IMR-90 (cell line): ENCODE measurements around the gene FALEC. TPM values are rescaled to one million over a fixed set of nuclear protein-coding genes. Genes with fewer than 3 reads are reported as not detected.

Experiments used
- ATAC-seq: fragments of 200-7000 bp; cut with Tn5 transposase; 2 replicates; pipeline ENCODE4 v1.9.1; 2020; ENCODE audit warnings: low read depth, mild to moderate bottlenecking, moderate library complexity
- BruUV-seq: library from RNA; stranded (reverse); fragments of 400-500 nt; replicated peaks from 2 replicates; lab custom pipeline; 2021; lab: Mats Ljungman, UMichigan
- CTCF ChIA-PET: fragments of 300-600 bp; formaldehyde crosslinking; extraction: SDS; loops from one replicate; lab custom pipeline; 2021; ENCODE audit warnings: antibody characterized with exemption; lab: Yijun Ruan, JAX
- POLR2A ChIA-PET: fragments of 300-600 bp; sonication (Branson Sonifier 250); formaldehyde crosslinking; loops from one replicate; lab custom pipeline; 2022; ENCODE audit warnings: antibody characterized with exemption; ENCODE audit not compliant: unreplicated experiment; lab: Charles Lee
- DNase-seq: peaks from one replicate; pipeline ENCODE4 v3.0.0; 2013
- H2AFZ ChIP-seq: replicated peaks from 2 replicates; pipeline ENCODE3; 2013; ENCODE audit warnings: low read length, mild to moderate bottlenecking; ENCODE audit not compliant: poor library complexity
- H2AK5ac ChIP-seq: 2 replicates; pipeline ENCODE4 v1.6.1; 2013; ENCODE audit warnings: low read depth, low read length, inconsistent platforms
- H2AK9ac ChIP-seq: replicated peaks from 2 replicates; pipeline ENCODE3; 2013; ENCODE audit warnings: mild to moderate bottlenecking, low read depth, low read length, moderate library complexity; ENCODE audit not compliant: poor library complexity
- H2BK120ac ChIP-seq: 2 replicates; pipeline ENCODE4 v1.6.1; 2013; ENCODE audit warnings: low read depth, low read length, inconsistent platforms
- H2BK15ac ChIP-seq: 3 replicates; pipeline ENCODE4 v1.6.1; 2013; ENCODE audit warnings: low read depth, low read length, inconsistent platforms
- H2BK20ac ChIP-seq: 2 replicates; pipeline ENCODE4 v1.6.1; 2013; ENCODE audit warnings: low read depth, mild to moderate bottlenecking, inconsistent platforms, low read length, moderate library complexity
- H2BK5ac ChIP-seq: 2 replicates; pipeline ENCODE4 v1.6.1; 2013; ENCODE audit warnings: mild to moderate bottlenecking, low read depth, low read length, inconsistent platforms; ENCODE audit not compliant: poor library complexity, severe bottlenecking
- H3K14ac ChIP-seq: replicated peaks from 2 replicates; pipeline ENCODE4 v1.6.1; 2013; ENCODE audit warnings: low read depth, low read length, inconsistent platforms
- H3K18ac ChIP-seq: 2 replicates; pipeline ENCODE4 v1.6.1; 2013; ENCODE audit warnings: low read depth, low read length, control low read depth
- H3K23ac ChIP-seq: 2 replicates; pipeline ENCODE4 v1.6.1; 2013; ENCODE audit warnings: low read depth, low read length, inconsistent platforms
- H3K27ac ChIP-seq: 2 replicates; pipeline ENCODE4 v1.5.1; 2013; ENCODE audit warnings: mild to moderate bottlenecking, control low read depth, low read length; ENCODE audit not compliant: insufficient read depth
- H3K27me3 ChIP-seq: 2 replicates; pipeline ENCODE4 v1.6.1; 2013; ENCODE audit warnings: low read length; ENCODE audit not compliant: control insufficient read depth, insufficient read depth
- H3K36me3 ChIP-seq: 2 replicates; pipeline ENCODE4 v1.6.1; 2013; ENCODE audit warnings: low read length, mixed read lengths; ENCODE audit not compliant: control insufficient read depth, insufficient read depth
- H3K4ac ChIP-seq: 2 replicates; pipeline ENCODE4 v1.6.1; 2013; ENCODE audit warnings: low read depth, low read length, inconsistent platforms
- H3K4me1 ChIP-seq: 2 replicates; pipeline ENCODE4 v1.6.1; 2013; ENCODE audit warnings: low read length, mixed read lengths; ENCODE audit not compliant: control insufficient read depth, insufficient read depth
- H3K4me2 ChIP-seq: 2 replicates; pipeline ENCODE4 v1.6.1; 2013; ENCODE audit warnings: low read depth, mild to moderate bottlenecking, control low read depth, low read length, moderate library complexity
- H3K4me3 ChIP-seq: 2 replicates; pipeline ENCODE4 v1.5.1; 2013; ENCODE audit warnings: low read depth, mild to moderate bottlenecking, control low read depth, low read length, moderate library complexity; ENCODE audit not compliant: insufficient read depth
- H3K56ac ChIP-seq: 2 replicates; pipeline ENCODE4 v1.6.1; 2013; ENCODE audit warnings: low read length, inconsistent platforms; ENCODE audit not compliant: insufficient read depth; ENCODE audit errors: extremely low read depth
- H3K79me1 ChIP-seq, 2 experiments: 2 replicates each; pipeline ENCODE4 v1.6.1; 2013; ENCODE audit warnings: low read length in 2 of 2, inconsistent platforms in 1 of 2, low read depth in 1 of 2
- H3K9ac ChIP-seq: 2 replicates; pipeline ENCODE4 v1.6.1; 2013; ENCODE audit warnings: low read depth, low read length, control low read depth
- H3K9me1 ChIP-seq: 2 replicates; pipeline ENCODE4 v1.6.1; 2013; ENCODE audit warnings: low read length, inconsistent platforms; ENCODE audit not compliant: insufficient read depth
- H3K9me3 ChIP-seq: 2 replicates; pipeline ENCODE4 v1.6.1; 2013; ENCODE audit warnings: low read length; ENCODE audit not compliant: control insufficient read depth, insufficient read depth
- H4K20me1 ChIP-seq: 2 replicates; pipeline ENCODE4 v1.6.1; 2013; ENCODE audit warnings: low read length, inconsistent platforms; ENCODE audit not compliant: insufficient read depth
- H4K5ac ChIP-seq: 2 replicates; pipeline ENCODE4 v1.6.1; 2013; ENCODE audit warnings: mild to moderate bottlenecking, low read depth, low read length, control low read depth
- H4K8ac ChIP-seq, 2 experiments: 2 replicates each; pipeline ENCODE4 v1.6.1; 2013; ENCODE audit warnings: low read depth in 2 of 2, low read length in 2 of 2, control low read depth in 1 of 2, inconsistent platforms in 1 of 2
- H4K91ac ChIP-seq: 2 replicates; pipeline ENCODE4 v1.6.1; 2013; ENCODE audit warnings: low read depth, low read length, inconsistent platforms; ENCODE audit not compliant: insufficient read depth
- BHLHE40 ChIP-seq: fragments of 150-350 bp; IDR thresholded peaks from 2 replicates; pipeline ENCODE4 v1.6.1; 2016; ENCODE audit warnings: mild to moderate bottlenecking, low read depth, low read length
- CEBPB ChIP-seq: IDR thresholded peaks from 2 replicates; pipeline ENCODE4 v1.6.1; 2012; ENCODE audit warnings: low read depth, low read length, improper control_type of control experiment
- CHD1 ChIP-seq: IDR thresholded peaks from 2 replicates; pipeline ENCODE4 v1.6.1; 2012; ENCODE audit warnings: low read depth, low read length, improper control_type of control experiment
- FOS ChIP-seq: fragments of 150-350 bp; IDR thresholded peaks from 2 replicates; pipeline ENCODE4 v1.6.1; 2016; ENCODE audit warnings: low read depth, low read length
- MAFK ChIP-seq: IDR thresholded peaks from 2 replicates; pipeline ENCODE4 v1.6.1; 2012; ENCODE audit warnings: low read depth, low read length, improper control_type of control experiment
- MAZ ChIP-seq: IDR thresholded peaks from 2 replicates; pipeline ENCODE4 v1.6.1; 2012; ENCODE audit warnings: low read depth, mild to moderate bottlenecking, low read length, improper control_type of control experiment, moderate library complexity, borderline replicate concordance
- MXI1 ChIP-seq: IDR thresholded peaks from 2 replicates; pipeline ENCODE4 v1.6.1; 2012; ENCODE audit warnings: low read depth, mild to moderate bottlenecking, low read length, moderate library complexity, borderline replicate concordance
- NFE2L2 ChIP-seq: fragments of 150-350 bp; IDR thresholded peaks from 2 replicates; pipeline ENCODE4 v1.6.1; 2016; ENCODE audit warnings: low read depth, mild to moderate bottlenecking, low read length
- POLR2A ChIP-seq: IDR thresholded peaks from 2 replicates; pipeline ENCODE4 v1.6.1; 2012; ENCODE audit warnings: mild to moderate bottlenecking, low read depth, low read length
- RAD21 ChIP-seq: IDR thresholded peaks from 2 replicates; pipeline ENCODE4 v1.6.1; 2012; ENCODE audit warnings: low read length, improper control_type of control experiment
- RCOR1 ChIP-seq: IDR thresholded peaks from 2 replicates; pipeline ENCODE4 v1.6.1; 2012; ENCODE audit warnings: mild to moderate bottlenecking, low read length, improper control_type of control experiment; ENCODE audit not compliant: insufficient replicate concordance
- RFX5 ChIP-seq: IDR thresholded peaks from 2 replicates; pipeline ENCODE4 v1.8.0; 2012; ENCODE audit warnings: low read depth, mild to moderate bottlenecking, low read length, moderate library complexity
- SMC3 ChIP-seq: fragments of 150-350 bp; IDR thresholded peaks from 2 replicates; pipeline ENCODE4 v1.6.1; 2016; ENCODE audit warnings: low read depth, mild to moderate bottlenecking, antibody characterized with exemption, low read length, moderate library complexity
- WGBS, 2 experiments: methylation state at CpG; one replicate each; pipeline versions ENCODE4 v1.1.5 to v1.1.7; 2013; ENCODE audit warnings: missing lambda C conversion rate in 2 of 2; ENCODE audit not compliant: insufficient read length in 1 of 2; ENCODE audit errors: extremely low coverage in 2 of 2; 5-methylcytosine and 5-hydroxymethylcytosine counted together
- dilution Hi-C: fragments of 300-500 bp; cut with HindIII; formaldehyde crosslinking; loops from one replicate; pipeline ENCODE4 v1.14.3; 2018; ENCODE audit warnings: low sequenced_read_pairs; ENCODE audit not compliant: unreplicated experiment
- in situ Hi-C: fragments of 300-500 bp; cut with MboI; formaldehyde crosslinking; loops from 3 replicates; pipeline ENCODE4 v1.14.3; 2019; ENCODE audit warnings: low sequenced_read_pairs, inconsistent platforms, mixed read lengths
- intact Hi-C: fragments of 100-400 bp; cut with micrococcal nuclease; formaldehyde crosslinking; loops from 2 replicates; pipeline ENCODE4 v1.10.0; 2022
- polyA plus RNA-seq, 3 experiments: library from polyadenylated mRNA; depleted of rRNA; stranded (reverse); fragments of >200 nt; gene quantifications; 2 replicates each; pipeline ENCODE4 v1.2.3, GENCODE V29; 2012; ENCODE audit warnings: low replicate concordance in 1 of 3
- total RNA-seq: library from RNA; depleted of rRNA; stranded (reverse); fragments of >200 nt; gene quantifications from 2 replicates; pipeline ENCODE4 v1.2.3, GENCODE V29; 2012
- TF ChIP-seq, protein P1 (sequence below): conservative IDR thresholded peaks from 2 replicates; pipeline ENCODE4 v1.5.1; 2012; ENCODE audit warnings: mild to moderate bottlenecking, low read depth, low read length, improper control_type of control experiment
- TF ChIP-seq, protein P2 (sequence below): fragments of 150-350 bp; IDR thresholded peaks from 2 replicates; pipeline ENCODE4 v1.6.1; 2017; ENCODE audit warnings: mild to moderate bottlenecking, antibody characterized with exemption, low read length, low read depth
- TF ChIP-seq, protein P3 (sequence below): fragments of 150-350 bp; IDR thresholded peaks from 2 replicates; pipeline ENCODE4 v1.6.1; 2016; ENCODE audit warnings: low read depth, mild to moderate bottlenecking, low read length, moderate library complexity, borderline replicate concordance

Gene FALEC
- total and polyA plus RNA-seq, 2 of the 4 experiments (the other 2 are of a cell fraction): not detected

DNA sequence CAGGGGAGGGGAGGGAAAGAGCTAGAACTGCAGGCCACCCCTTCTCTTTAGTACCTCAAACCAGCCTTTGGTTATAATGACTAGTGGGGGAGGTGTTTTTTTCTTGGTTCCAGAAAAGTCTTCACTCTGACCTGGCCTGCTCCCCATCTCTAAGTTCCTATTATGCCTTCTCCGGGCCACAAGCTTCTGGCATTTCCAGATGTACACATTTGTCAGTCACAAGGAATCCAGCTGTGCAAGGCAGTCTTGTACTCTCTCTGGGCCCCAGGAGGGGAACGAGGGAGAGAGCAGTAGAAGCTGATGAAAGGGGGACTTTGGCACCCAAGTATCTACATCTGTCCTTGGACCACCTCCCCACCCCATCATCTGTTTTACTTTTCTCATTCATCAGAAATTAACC lies 2.7 kb upstream of the FALEC start:
- POLR2A ChIA-PET: no interaction called here
- no peak overlapping the region; the same call in 1 of the 2 replicates for H3K27ac ChIP-seq
- no peak overlapping the region for H3K4me2 ChIP-seq
- H3K4ac ChIP-seq: no peak overlapping the region
- no peak overlapping the region for H2BK5ac ChIP-seq
- H3K36me3 ChIP-seq: peaks cover 28% of the 10 kb centered on the region
- dilution Hi-C loops (no loop called here), intact Hi-C loops (no loop called here), in situ Hi-C loops (no loop called here)
- peak overlapping the region; percentile 14 for H2AFZ ChIP-seq
- no peak for ATAC-seq
- no peak overlapping the region for H2BK20ac ChIP-seq
- H3K9me3 ChIP-seq: no peaks in the 10 kb centered on the region
- H4K91ac ChIP-seq: no peak overlapping the region
- peaks cover 30% of the 10 kb centered on the region for H3K9me1 ChIP-seq
- no peak overlapping the region for H2AK9ac ChIP-seq
- no peaks in the 10 kb centered on the region for H4K20me1 ChIP-seq
- H3K79me1 ChIP-seq: peaks cover 26 to 67% of the 10 kb centered on the region in 2 experiments
- no peak overlapping the region for H3K9ac ChIP-seq
- peaks cover 20% of the 10 kb centered on the region for H3K4me1 ChIP-seq
- H4K8ac ChIP-seq: no peak overlapping the region
- H3K27me3 ChIP-seq: no peaks in the 10 kb centered on the region
- H3K56ac ChIP-seq: no peak overlapping the region
- TF ChIP-seq MXI1 (no peak), NFE2L2 (no peak), SMC3 (no peak), RAD21 (no peak), CHD1 (no peak), MAZ (no peak), BHLHE40 (no peak), FOS (no peak), RCOR1 (no peak), CEBPB (no peak), POLR2A (no peak), RFX5 (no peak), MAFK (no peak)
- TF ChIP-seq, protein P1, sequence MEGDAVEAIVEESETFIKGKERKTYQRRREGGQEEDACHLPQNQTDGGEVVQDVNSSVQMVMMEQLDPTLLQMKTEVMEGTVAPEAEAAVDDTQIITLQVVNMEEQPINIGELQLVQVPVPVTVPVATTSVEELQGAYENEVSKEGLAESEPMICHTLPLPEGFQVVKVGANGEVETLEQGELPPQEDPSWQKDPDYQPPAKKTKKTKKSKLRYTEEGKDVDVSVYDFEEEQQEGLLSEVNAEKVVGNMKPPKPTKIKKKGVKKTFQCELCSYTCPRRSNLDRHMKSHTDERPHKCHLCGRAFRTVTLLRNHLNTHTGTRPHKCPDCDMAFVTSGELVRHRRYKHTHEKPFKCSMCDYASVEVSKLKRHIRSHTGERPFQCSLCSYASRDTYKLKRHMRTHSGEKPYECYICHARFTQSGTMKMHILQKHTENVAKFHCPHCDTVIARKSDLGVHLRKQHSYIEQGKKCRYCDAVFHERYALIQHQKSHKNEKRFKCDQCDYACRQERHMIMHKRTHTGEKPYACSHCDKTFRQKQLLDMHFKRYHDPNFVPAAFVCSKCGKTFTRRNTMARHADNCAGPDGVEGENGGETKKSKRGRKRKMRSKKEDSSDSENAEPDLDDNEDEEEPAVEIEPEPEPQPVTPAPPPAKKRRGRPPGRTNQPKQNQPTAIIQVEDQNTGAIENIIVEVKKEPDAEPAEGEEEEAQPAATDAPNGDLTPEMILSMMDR: no peak
- TF ChIP-seq, protein P2, sequence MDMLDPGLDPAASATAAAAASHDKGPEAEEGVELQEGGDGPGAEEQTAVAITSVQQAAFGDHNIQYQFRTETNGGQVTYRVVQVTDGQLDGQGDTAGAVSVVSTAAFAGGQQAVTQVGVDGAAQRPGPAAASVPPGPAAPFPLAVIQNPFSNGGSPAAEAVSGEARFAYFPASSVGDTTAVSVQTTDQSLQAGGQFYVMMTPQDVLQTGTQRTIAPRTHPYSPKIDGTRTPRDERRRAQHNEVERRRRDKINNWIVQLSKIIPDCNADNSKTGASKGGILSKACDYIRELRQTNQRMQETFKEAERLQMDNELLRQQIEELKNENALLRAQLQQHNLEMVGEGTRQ: no peak
- TF ChIP-seq, protein P3, sequence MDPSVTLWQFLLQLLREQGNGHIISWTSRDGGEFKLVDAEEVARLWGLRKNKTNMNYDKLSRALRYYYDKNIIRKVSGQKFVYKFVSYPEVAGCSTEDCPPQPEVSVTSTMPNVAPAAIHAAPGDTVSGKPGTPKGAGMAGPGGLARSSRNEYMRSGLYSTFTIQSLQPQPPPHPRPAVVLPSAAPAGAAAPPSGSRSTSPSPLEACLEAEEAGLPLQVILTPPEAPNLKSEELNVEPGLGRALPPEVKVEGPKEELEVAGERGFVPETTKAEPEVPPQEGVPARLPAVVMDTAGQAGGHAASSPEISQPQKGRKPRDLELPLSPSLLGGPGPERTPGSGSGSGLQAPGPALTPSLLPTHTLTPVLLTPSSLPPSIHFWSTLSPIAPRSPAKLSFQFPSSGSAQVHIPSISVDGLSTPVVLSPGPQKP: no peak
- no peak overlapping the region for H3K23ac ChIP-seq
- DNase-seq: no peak
- H3K18ac ChIP-seq: no peak overlapping the region
- CTCF ChIA-PET: no interaction called here
- H2BK15ac ChIP-seq: no peak overlapping the region
- 0 out of 2 replicates have a peak overlapping the region, but pooled peaks have one; percentile 16 for H3K14ac ChIP-seq
- WGBS, 2 experiments: no CpG with 5 or more reads among the region's 2 CpGs
- BruUV-seq: no TSS peak
- no peak overlapping the region for H2BK120ac ChIP-seq
- H3K4me3 ChIP-seq: no peak overlapping the region
- H4K5ac ChIP-seq: no peak overlapping the region
- peak overlapping the region; percentile 56; the same call in 1 of the 2 replicates for H2AK5ac ChIP-seq
